PC-3 (cell line): ENCODE measurements around the gene PPIP5K1. TPM values are rescaled to one million over a fixed set of nuclear protein-coding genes. Genes with fewer than 3 reads are reported as not detected.

ENCODE experiments used
- ATAC-seq: fragments of 200-7000 bp; cut with Tn5 transposase; 2 replicates; pipeline ENCODE4 v1.9.1; 2020; ENCODE audit warnings: mild to moderate bottlenecking, moderate library complexity
- BruUV-seq: library from RNA; stranded (reverse); fragments of 400-500 nt; replicated peaks from 2 replicates; lab custom pipeline; 2021; lab: Mats Ljungman, UMichigan
- CTCF ChIA-PET: fragments of 300-600 bp; sonication (Branson Sonifier 250); formaldehyde crosslinking; loops from one replicate; lab custom pipeline; 2022; ENCODE audit warnings: antibody characterized with exemption; lab: Charles Lee
- POLR2A ChIA-PET: fragments of 300-600 bp; sonication (Branson Sonifier 250); formaldehyde crosslinking; loops from one replicate; lab custom pipeline; 2022; ENCODE audit warnings: antibody characterized with exemption; ENCODE audit not compliant: unreplicated experiment; lab: Charles Lee
- DNase-seq: peaks from one replicate; pipeline ENCODE4 v3.0.0-alpha.2; 2015
- H2AFZ ChIP-seq: fragments of 300-600 bp; sonication (generic); 2 replicates; pipeline ENCODE4 v1.6.0; 2016; ENCODE audit warnings: antibody characterized with exemption, low read length
- H3F3A ChIP-seq: fragments of 300-600 bp; sonication (generic); one replicate; pipeline ENCODE4 v1.6.0; 2017; ENCODE audit warnings: antibody characterized with exemption, low read length, control low read depth, mild to moderate bottlenecking; ENCODE audit not compliant: unreplicated experiment
- H3K27ac ChIP-seq: fragments of 300-600 bp; sonication (generic); 2 replicates; pipeline ENCODE4 v1.5.1; 2016; ENCODE audit warnings: mild to moderate bottlenecking, low read length
- H3K27me3 ChIP-seq: fragments of 300-600 bp; sonication (generic); 2 replicates; pipeline ENCODE4 v1.6.1; 2016; ENCODE audit warnings: low read length, mixed read lengths
- H3K36me3 ChIP-seq: fragments of 300-600 bp; sonication (generic); 2 replicates; pipeline ENCODE4 v1.6.1; 2016; ENCODE audit warnings: low read depth, mixed run types, low read length, mixed read lengths
- H3K4me1 ChIP-seq: fragments of 300-600 bp; sonication (generic); 2 replicates; pipeline ENCODE4 v1.5.1; 2016; ENCODE audit warnings: low read length; ENCODE audit not compliant: insufficient read depth
- H3K4me2 ChIP-seq: fragments of 300-600 bp; sonication (generic); 2 replicates; pipeline ENCODE4 v1.6.0; 2016; ENCODE audit warnings: low read length
- H3K4me3 ChIP-seq: fragments of 300-600 bp; sonication (generic); 2 replicates; pipeline ENCODE4 v1.5.1; 2016; ENCODE audit warnings: mild to moderate bottlenecking, low read length, mixed read lengths
- H3K79me2 ChIP-seq: fragments of 300-600 bp; sonication (generic); 2 replicates; pipeline ENCODE4 v1.6.1; 2017; ENCODE audit warnings: low read length, mixed read lengths
- H3K9ac ChIP-seq: fragments of 300-600 bp; sonication (generic); 2 replicates; pipeline ENCODE4 v1.6.0; 2016; ENCODE audit warnings: mild to moderate bottlenecking, low read length
- H3K9me2 ChIP-seq: fragments of 300-600 bp; sonication (generic); replicated peaks from 2 replicates; pipeline ENCODE4 v1.6.1; 2016; ENCODE audit warnings: mixed run types, low read length, mixed read lengths
- H3K9me3 ChIP-seq: fragments of 300-600 bp; sonication (generic); 2 replicates; pipeline ENCODE4 v1.6.1; 2016; ENCODE audit warnings: low read length, mixed read lengths
- H4K20me1 ChIP-seq: fragments of 300-600 bp; sonication (generic); 2 replicates; pipeline ENCODE4 v1.6.1; 2016; ENCODE audit warnings: low read length, mixed read lengths
- EZH2 ChIP-seq: fragments of 300-600 bp; sonication (generic); IDR thresholded peaks from one replicate; pipeline ENCODE4 v1.6.1; 2017; ENCODE audit warnings: antibody characterized with exemption, mild to moderate bottlenecking, low read length; ENCODE audit not compliant: unreplicated experiment
- EZH2phosphoT487 ChIP-seq: fragments of 300-600 bp; sonication (generic); IDR thresholded peaks from 2 replicates; pipeline ENCODE4 v1.6.1; 2018; ENCODE audit warnings: mild to moderate bottlenecking, antibody characterized with exemption, low read length, borderline replicate concordance
- intact Hi-C: fragments of 100-400 bp; cut with micrococcal nuclease; formaldehyde crosslinking; loops from 2 replicates; pipeline ENCODE4 v1.9.0; 2023
- total RNA-seq: library from RNA; depleted of rRNA; stranded (reverse); fragments of >200 nt; gene quantifications from 2 replicates; pipeline ENCODE4 v1.2.3, GENCODE V29; 2014
- TF ChIP-seq, protein P1 (sequence below): fragments of 300-600 bp; sonication (generic); conservative IDR thresholded peaks from 2 replicates; pipeline ENCODE4 v1.5.1; 2017; ENCODE audit warnings: antibody characterized with exemption, low read depth, mild to moderate bottlenecking, low read length

PPIP5K1 gene
- total RNA-seq, 1 experiment from 2014 or later = 19.8 TPM

DNA sequence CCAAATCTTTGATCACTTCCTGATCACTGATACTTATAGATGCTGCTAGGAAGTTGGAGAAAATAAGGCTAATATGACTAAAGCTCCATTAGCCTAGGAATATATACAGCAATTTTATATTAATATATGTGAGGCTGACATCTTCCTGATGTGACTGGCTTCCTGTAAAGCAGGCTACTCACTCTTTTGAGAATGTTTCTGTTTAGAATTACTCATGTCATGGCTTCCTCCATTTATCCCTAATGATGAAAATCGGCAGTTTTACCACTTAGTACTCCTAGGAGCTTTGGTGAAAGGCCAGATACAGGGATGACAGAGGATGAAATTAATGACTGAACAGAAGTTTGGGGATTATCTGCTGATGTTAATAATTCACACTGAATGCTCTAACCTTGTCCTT lies 76.5 kb downstream of the PPIP5K1 start:
- ChIA-PET CTCF (interaction anchor here (0.6 to 1.1 kb wide), 2 partner anchors 14 to 118 kb away, joined by 5 to 8 read pairs; no protein-coding TSS in a partner anchor), POLR2A (no interaction called here)
- BruUV-seq = no TSS peak
- no peak for TF ChIP-seq EZH2phosphoT487
- TF ChIP-seq, protein P1, sequence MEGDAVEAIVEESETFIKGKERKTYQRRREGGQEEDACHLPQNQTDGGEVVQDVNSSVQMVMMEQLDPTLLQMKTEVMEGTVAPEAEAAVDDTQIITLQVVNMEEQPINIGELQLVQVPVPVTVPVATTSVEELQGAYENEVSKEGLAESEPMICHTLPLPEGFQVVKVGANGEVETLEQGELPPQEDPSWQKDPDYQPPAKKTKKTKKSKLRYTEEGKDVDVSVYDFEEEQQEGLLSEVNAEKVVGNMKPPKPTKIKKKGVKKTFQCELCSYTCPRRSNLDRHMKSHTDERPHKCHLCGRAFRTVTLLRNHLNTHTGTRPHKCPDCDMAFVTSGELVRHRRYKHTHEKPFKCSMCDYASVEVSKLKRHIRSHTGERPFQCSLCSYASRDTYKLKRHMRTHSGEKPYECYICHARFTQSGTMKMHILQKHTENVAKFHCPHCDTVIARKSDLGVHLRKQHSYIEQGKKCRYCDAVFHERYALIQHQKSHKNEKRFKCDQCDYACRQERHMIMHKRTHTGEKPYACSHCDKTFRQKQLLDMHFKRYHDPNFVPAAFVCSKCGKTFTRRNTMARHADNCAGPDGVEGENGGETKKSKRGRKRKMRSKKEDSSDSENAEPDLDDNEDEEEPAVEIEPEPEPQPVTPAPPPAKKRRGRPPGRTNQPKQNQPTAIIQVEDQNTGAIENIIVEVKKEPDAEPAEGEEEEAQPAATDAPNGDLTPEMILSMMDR = no peak
- no peak for TF ChIP-seq EZH2
- Histone ChIP-seq H2AFZ (peak overlapping the region; percentile 24), H3K9me2 (no peaks in the 10 kb centered on the region), H3K36me3 (no peaks in the 10 kb centered on the region), H4K20me1 (no peaks in the 10 kb centered on the region), H3K79me2 (no peaks in the 10 kb centered on the region), H3K27ac (no peak overlapping the region), H3K4me1 (peaks cover 9% of the 10 kb centered on the region), H3K4me3 (no peak overlapping the region), H3K4me2 (no peak overlapping the region), H3K9ac (no peak overlapping the region), H3F3A (no peaks in the 10 kb centered on the region), H3K27me3 (no peaks in the 10 kb centered on the region), H3K9me3 (no peaks in the 10 kb centered on the region)
- ATAC-seq (no peak), DNase-seq (peak; percentile 18)
- intact Hi-C loops = no loop called here

DNA sequence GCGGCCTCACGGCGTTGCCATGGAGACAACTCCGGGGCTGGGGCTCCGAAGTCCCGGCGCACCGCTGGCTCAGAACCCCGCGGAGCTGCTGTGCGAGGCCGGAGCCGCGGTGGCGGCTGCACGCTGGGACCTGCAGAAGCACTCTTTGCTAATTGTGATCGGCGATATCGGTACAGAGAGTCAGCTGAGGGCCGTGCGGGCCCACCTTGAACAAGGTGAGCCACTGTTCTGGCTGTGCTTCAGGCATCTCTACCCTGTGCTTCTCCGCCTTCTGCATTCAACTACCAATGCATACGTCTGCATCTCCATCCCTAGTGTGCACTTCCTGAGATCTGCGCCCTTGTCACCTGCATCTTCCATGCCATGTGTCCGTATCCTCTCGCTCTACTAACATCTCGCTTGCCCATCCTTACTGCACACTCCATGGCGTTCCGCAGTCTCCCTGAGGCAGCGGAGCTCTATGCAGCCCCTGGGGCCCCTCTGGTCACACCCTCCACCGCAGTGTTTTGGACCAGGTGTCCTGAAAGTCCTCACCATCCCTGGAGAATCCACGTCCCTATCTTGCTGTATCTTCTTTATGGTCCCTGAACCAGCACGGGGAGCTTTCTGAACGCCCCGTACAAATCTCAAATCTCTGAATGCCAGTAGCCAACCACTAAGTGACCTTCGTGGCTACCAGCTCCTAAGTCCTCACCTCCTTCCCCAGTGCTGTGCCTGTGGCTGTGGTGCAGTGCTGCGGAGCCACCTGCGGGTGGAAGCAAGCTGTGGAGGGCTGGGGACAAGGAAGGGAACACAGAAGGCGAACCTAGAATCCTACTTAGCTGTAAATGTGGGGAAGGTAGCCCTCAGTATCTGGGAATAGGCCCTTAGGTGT lies 78.8 kb downstream of the PPIP5K1 start:
- Histone ChIP-seq H3K4me3 (peak overlapping the region; percentile 77), H3K36me3 (no peaks in the 10 kb centered on the region), H3K9me3 (no peaks in the 10 kb centered on the region), H3K27ac (no peak overlapping the region), H2AFZ (peak overlapping the region; percentile 77), H4K20me1 (no peaks in the 10 kb centered on the region), H3K4me2 (peak overlapping the region; percentile 96), H3K9ac (no peak overlapping the region), H3K9me2 (no peaks in the 10 kb centered on the region), H3K79me2 (no peaks in the 10 kb centered on the region), H3F3A (no peaks in the 10 kb centered on the region), H3K27me3 (no peaks in the 10 kb centered on the region), H3K4me1 (peaks cover 9% of the 10 kb centered on the region)
- DNase-seq (peak; percentile 46), ATAC-seq (peak; percentile 44)
- ChIA-PET POLR2A (interaction anchor here (0.5 to 1.2 kb wide), 4 partner anchors 35 to 286 kb away, joined by 3 to 10 read pairs (median 4); partner anchors contain the start of gene ELL3), CTCF (interaction anchor here (0.6 to 2.5 kb wide), 6 partner anchors 18 to 70 kb away, joined by 3 to 28 read pairs (median 3); no protein-coding TSS in a partner anchor)
- intact Hi-C loops = loop anchor here (1.0 to 2.0 kb wide), 2 partner anchors 28 to 71 kb away; no protein-coding TSS in a partner anchor
- TF ChIP-seq, protein P1 = peak; percentile 50
- TF ChIP-seq EZH2 = no peak
- BruUV-seq = no TSS peak
